SK-N-SH treated with all-trans-retinoic acid at 6 μM for 48 hours (cell line): ENCODE results near the gene KRTAP17-1.
"Not testable (repeated sequence)": the region's sequence is repeated elsewhere in the genome, so short reads cannot be mapped to it uniquely, and the experiment has no call there.

ENCODE experiments used
- ATAC-seq: fragments of 200-7000 bp; cut with Tn5 transposase; 3 replicates; pipeline ENCODE4 v1.9.1; 2020; ENCODE audit warnings: mild to moderate bottlenecking, moderate library complexity
- BACH2 ChIP-seq: fragments of 250-450 bp; sonication (Bioruptor Pico); IDR thresholded peaks from 2 replicates; pipeline ENCODE4 v1.9.0; 2021; ENCODE audit warnings: mild to moderate bottlenecking, borderline replicate concordance
- ESRRG ChIP-seq: fragments of 250-450 bp; sonication (Bioruptor Pico); IDR thresholded peaks from 2 replicates; pipeline ENCODE4 v1.6.1; 2021; ENCODE audit warnings: mild to moderate bottlenecking
- GLIS3 ChIP-seq: fragments of 250-450 bp; sonication (Bioruptor Pico); IDR thresholded peaks from 2 replicates; pipeline ENCODE4 v1.5.0; 2020; ENCODE audit warnings: mild to moderate bottlenecking, moderate library complexity
- ISL1 ChIP-seq: fragments of 250-450 bp; sonication (Bioruptor Pico); IDR thresholded peaks from 2 replicates; pipeline ENCODE4 v2.1.2; 2022; ENCODE audit warnings: mild to moderate bottlenecking, moderate library complexity
- OSR1 ChIP-seq: fragments of 250-450 bp; sonication (Bioruptor Pico); IDR thresholded peaks from 2 replicates; pipeline ENCODE4 v1.8.0; 2022; ENCODE audit warnings: moderate library complexity, mild to moderate bottlenecking, inconsistent platforms
- RARB ChIP-seq: fragments of 250-450 bp; sonication (Bioruptor Pico); IDR thresholded peaks from 2 replicates; pipeline ENCODE4 v1.8.0; 2021; ENCODE audit warnings: mild to moderate bottlenecking, moderate library complexity
- SNAI2 ChIP-seq: fragments of 250-450 bp; sonication (Bioruptor Pico); IDR thresholded peaks from 2 replicates; pipeline ENCODE4 v1.5.0; 2020; ENCODE audit warnings: mild to moderate bottlenecking, moderate library complexity
- TOX ChIP-seq: fragments of 250-450 bp; sonication (Bioruptor Pico); IDR thresholded peaks from 2 replicates; pipeline ENCODE4 v1.8.0; 2021; ENCODE audit warnings: mild to moderate bottlenecking, moderate library complexity, borderline replicate concordance
- ZC3H10 ChIP-seq: fragments of 250-450 bp; sonication (Bioruptor Pico); IDR thresholded peaks from 2 replicates; pipeline ENCODE4 v1.5.1; 2021; ENCODE audit warnings: mild to moderate bottlenecking, moderate library complexity
- ZNF70 ChIP-seq: fragments of 450-650 bp; formaldehyde crosslinking; IDR thresholded peaks from 2 replicates; pipeline ENCODE4 v1.5.0; 2020; ENCODE audit warnings: mild to moderate bottlenecking, moderate library complexity
- TF ChIP-seq, protein P1 (sequence below): fragments of 250-450 bp; sonication (Bioruptor Pico); IDR thresholded peaks from 2 replicates; pipeline ENCODE4 v1.5.0; 2020; ENCODE audit warnings: mild to moderate bottlenecking, moderate library complexity
- TF ChIP-seq, protein P2 (sequence below): fragments of 250-450 bp; sonication (Bioruptor Pico); IDR thresholded peaks from 2 replicates; pipeline ENCODE4 v1.5.1; 2021; ENCODE audit warnings: mild to moderate bottlenecking, moderate library complexity
- TF ChIP-seq, protein P3 (sequence below): fragments of 250-450 bp; sonication (Bioruptor Pico); IDR thresholded peaks from 2 replicates; pipeline ENCODE4 v1.8.0; 2020; ENCODE audit warnings: mild to moderate bottlenecking, moderate library complexity, borderline replicate concordance

Gene KRTAP17-1

DNA sequence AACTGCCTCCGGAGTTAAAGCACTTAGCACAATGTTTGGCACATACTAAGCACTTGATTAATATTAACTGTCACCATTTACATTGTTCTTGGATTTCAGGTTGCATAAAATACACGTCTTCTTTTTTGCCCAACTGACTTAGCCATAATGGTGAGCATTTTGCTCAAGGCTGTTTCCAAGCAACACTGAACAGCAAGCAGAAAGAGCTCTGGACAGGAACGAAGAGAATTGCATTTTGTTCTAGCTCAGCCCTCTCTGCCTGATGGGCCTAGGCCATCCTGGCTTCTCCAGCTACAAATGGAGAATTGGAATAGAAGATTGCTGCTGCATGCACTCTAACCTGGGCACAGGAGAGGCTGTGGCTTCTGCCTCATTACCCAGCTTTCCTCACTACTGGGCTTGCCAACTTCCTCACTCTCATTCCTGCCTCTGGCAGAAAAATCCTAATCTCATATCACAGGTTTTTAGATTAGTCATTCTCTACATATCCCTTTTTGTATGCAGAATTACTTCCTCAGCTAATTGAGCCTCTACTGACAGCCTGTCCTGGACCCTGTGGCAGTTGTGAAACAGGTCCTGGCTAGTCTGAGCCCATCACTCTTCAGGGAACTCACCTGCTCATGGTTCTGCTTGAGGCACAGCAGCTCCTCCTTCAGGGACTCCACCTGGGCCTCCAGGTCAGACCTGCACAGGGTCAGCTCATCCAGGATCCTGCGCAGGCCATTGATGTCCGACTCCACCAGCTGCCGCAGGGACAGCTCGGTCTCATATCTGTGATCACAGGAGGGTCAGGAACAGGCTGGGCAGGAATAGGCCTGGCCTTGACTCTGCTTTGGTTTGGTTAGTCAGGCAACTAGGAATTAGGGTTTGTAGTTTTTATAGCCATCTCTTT, 32.6 kb upstream of the KRTAP17-1 start:
- ATAC-seq = no peak
- TF ChIP-seq, protein P1, sequence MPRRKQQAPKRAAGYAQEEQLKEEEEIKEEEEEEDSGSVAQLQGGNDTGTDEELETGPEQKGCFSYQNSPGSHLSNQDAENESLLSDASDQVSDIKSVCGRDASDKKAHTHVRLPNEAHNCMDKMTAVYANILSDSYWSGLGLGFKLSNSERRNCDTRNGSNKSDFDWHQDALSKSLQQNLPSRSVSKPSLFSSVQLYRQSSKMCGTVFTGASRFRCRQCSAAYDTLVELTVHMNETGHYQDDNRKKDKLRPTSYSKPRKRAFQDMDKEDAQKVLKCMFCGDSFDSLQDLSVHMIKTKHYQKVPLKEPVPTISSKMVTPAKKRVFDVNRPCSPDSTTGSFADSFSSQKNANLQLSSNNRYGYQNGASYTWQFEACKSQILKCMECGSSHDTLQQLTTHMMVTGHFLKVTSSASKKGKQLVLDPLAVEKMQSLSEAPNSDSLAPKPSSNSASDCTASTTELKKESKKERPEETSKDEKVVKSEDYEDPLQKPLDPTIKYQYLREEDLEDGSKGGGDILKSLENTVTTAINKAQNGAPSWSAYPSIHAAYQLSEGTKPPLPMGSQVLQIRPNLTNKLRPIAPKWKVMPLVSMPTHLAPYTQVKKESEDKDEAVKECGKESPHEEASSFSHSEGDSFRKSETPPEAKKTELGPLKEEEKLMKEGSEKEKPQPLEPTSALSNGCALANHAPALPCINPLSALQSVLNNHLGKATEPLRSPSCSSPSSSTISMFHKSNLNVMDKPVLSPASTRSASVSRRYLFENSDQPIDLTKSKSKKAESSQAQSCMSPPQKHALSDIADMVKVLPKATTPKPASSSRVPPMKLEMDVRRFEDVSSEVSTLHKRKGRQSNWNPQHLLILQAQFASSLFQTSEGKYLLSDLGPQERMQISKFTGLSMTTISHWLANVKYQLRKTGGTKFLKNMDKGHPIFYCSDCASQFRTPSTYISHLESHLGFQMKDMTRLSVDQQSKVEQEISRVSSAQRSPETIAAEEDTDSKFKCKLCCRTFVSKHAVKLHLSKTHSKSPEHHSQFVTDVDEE (CRISPR knock-in tag) = no peak
- TF ChIP-seq, protein P2, sequence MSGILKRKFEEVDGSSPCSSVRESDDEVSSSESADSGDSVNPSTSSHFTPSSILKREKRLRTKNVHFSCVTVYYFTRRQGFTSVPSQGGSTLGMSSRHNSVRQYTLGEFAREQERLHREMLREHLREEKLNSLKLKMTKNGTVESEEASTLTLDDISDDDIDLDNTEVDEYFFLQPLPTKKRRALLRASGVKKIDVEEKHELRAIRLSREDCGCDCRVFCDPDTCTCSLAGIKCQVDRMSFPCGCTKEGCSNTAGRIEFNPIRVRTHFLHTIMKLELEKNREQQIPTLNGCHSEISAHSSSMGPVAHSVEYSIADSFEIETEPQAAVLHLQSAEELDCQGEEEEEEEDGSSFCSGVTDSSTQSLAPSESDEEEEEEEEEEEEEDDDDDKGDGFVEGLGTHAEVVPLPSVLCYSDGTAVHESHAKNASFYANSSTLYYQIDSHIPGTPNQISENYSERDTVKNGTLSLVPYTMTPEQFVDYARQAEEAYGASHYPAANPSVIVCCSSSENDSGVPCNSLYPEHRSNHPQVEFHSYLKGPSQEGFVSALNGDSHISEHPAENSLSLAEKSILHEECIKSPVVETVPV (CRISPR knock-in tag) = no peak
- TF ChIP-seq GLIS3 = no peak

DNA sequence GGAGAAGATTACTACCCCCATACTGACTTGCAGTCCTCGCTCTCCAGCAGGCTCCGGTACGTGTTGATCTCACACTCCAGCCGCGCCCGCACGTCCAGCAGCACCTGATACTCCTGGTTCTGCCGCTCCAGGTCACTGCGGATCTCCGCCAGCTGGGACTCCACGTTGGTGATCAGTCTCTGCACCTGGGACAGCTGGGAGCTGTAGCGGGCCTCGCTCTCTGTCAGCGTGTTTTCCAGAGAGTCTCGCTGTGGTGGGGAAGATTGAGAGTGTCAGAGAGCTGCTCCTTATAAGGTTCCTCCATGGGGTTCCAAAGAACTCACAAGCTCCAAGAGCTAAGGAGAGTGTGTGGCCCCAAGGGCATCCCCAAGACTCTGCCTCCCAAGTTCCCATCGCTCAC, 30.9 kb upstream of the KRTAP17-1 start:
- ATAC-seq = not testable (repeated sequence)

DNA sequence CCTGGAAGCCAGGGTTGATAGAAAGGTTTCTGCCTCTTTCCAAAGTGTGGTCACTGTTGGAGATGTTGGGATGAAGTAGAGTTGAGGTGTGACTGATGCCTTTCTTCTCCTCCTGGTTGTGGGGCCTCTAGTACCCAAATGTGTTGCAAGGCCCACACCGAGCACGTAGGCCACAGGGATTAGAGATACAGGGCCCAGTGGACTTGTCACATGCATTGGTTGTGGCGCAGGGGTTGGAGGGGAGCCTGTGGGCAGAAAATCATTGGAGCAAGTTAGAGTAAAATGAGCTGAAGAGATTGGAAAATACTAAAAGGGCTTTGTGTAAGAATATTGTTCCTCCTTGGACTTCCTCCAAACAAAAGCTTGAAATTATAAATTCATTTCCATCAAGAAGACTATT, 30.5 kb upstream of the KRTAP17-1 start:
- no peak for ATAC-seq
- TF ChIP-seq ZC3H10 (CRISPR knock-in tag) = no peak
- no peak for TF ChIP-seq RARB (CRISPR knock-in tag)
- TF ChIP-seq OSR1 (CRISPR knock-in tag) = no peak
- no peak for TF ChIP-seq TOX (CRISPR knock-in tag)
- TF ChIP-seq, all 23 proteins: peak for 0

DNA sequence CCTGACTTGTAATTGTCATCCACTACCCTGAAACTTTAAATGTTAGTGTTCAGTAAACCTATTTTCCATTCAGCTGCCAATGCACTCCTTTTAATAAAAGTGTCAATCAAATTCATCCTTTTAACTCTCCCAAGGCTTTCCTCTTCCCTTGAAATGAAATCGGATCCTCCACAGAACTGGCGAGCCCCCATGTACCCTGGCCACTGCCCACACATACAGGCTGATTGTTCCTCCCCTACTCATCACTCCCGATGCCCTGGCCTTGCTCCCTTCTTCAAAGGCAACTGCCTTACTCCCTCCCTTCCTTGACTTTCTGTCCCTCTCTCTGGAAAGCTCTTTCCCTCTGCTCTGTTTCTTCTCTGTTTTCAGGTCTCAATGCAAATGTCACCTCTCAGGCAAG, 27.5 kb upstream of the KRTAP17-1 start:
- TF ChIP-seq, protein P3, sequence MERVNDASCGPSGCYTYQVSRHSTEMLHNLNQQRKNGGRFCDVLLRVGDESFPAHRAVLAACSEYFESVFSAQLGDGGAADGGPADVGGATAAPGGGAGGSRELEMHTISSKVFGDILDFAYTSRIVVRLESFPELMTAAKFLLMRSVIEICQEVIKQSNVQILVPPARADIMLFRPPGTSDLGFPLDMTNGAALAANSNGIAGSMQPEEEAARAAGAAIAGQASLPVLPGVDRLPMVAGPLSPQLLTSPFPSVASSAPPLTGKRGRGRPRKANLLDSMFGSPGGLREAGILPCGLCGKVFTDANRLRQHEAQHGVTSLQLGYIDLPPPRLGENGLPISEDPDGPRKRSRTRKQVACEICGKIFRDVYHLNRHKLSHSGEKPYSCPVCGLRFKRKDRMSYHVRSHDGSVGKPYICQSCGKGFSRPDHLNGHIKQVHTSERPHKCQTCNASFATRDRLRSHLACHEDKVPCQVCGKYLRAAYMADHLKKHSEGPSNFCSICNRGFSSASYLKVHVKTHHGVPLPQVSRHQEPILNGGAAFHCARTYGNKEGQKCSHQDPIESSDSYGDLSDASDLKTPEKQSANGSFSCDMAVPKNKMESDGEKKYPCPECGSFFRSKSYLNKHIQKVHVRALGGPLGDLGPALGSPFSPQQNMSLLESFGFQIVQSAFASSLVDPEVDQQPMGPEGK (CRISPR knock-in tag) = no peak

DNA sequence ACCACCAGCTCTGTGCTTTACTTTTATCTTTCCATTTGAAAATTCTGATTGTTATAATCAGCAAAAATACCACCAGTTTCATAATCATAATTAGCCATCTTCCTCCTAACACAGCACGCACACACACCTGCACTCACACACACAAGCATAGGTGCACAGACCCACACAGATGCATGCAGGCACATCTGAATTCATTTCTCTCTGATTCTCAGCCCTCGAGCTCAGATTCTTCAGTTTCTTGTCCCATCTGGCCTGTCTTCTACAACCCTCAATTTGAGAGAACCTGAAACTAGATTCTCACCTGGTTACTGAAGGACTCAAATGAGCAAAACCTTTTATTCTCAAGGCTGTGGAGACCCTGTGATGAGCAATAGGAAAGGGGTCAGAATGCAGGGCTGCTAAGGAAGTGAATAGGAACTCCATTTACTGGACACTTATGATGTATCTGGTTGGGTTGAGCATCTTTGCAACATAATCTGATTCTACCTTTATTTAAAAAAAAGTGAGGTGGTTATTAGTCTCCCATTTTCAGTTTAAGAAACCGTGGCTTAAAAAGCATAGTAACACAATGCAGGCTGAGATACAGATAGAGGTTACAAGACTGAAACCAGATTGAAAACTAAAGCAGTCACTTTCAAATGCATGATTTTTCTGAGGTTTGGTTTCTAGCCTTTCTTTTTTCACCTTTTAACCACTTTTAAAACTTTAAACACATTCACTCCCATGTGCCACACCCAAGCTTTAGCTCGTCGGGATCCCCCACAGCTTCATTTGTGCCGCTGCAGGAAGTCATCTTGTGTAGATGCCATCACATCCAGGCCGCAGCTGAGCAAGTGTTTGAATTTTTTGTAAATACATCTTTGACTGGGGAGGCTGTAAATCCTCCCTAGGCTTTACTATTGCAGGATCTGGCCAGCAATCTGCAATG, 25.7 kb upstream of the KRTAP17-1 start:
- TF ChIP-seq ZNF70 = no peak
- TF ChIP-seq SNAI2 (CRISPR knock-in tag) = no peak
- ATAC-seq = no peak

More for the DNA sequence above, 27.5 kb upstream of the KRTAP17-1 start:
- no peak for ATAC-seq

DNA sequence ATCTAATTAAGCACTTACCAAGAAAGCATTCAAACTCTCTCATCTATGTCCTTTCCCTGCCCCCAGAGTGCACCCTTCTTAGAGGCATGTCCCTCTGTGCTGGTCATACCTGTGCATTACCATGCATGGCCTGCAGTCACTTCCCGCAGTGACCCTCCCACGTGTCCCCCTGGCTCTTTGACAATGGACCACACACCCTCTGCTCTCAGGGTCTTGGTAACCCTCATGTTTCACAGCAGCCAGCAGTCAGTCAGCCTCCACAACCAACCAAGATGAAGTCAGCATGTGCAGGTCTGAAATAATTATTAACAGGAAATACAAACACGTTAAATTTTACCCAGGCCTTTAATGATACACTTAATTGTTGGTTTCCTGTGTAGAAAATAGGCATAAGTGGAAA, 25.0 kb upstream of the KRTAP17-1 start:
- TF ChIP-seq ISL1 (no peak), ESRRG (CRISPR knock-in tag) (no peak), BACH2 (CRISPR knock-in tag) (no peak), ZC3H10 (CRISPR knock-in tag) (no peak), GLIS3 (no peak)
- TF ChIP-seq, all 23 proteins: peak for 0
- ATAC-seq = no peak

DNA sequence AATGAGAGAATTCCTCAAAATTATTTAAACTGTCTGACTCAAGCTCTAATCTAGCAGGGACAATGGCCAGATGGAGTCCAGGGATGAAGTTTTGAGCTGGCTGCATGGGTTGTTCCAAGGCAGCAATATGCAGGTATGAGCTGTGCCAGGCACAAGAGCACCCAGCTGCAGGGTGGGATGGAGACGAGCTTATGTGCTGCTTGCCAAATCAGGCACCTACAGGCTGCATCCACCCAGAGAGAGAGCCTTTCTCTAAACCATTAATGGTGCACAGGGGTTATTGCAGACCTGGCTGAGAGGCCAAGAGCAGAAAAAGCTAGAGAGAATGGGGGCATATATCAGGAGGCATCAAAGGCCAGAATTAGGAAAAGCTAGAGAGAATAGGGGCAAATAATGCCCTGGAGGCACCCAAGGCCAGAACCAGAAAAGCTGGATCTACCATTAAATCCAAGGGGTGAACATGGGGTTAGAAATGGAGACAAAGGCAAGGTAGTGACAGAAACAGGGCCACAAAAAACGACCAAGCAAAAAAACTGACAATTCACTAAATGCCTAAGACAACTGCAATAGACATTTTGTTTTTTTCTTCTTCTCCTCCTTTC, 24.2 kb upstream of the KRTAP17-1 start:
- ATAC-seq = no peak

More for the DNA sequence above, 24.2 kb upstream of the KRTAP17-1 start:
- TF ChIP-seq ISL1 (no peak), GLIS3 (no peak)
